CD8-positive, alpha-beta memory T cell (primary cell): ENCODE results near the gene CCNB3. TPM values are rescaled to one million over a fixed set of nuclear protein-coding genes. Genes with fewer than 3 reads are reported as not detected.

ENCODE experiments used
- CTCF ChIA-PET: fragments of 350-600 bp; sonication (Branson Sonifier 250); formaldehyde crosslinking; loops from one replicate; lab custom pipeline; 2021; ENCODE audit warnings: antibody characterized with exemption; lab: Charles Lee
- POLR2A ChIA-PET: fragments of 350-600 bp; sonication (Branson Sonifier 250); formaldehyde crosslinking; loops from one replicate; lab custom pipeline; 2021; ENCODE audit warnings: antibody characterized with exemption; lab: Charles Lee
- DNase-seq, 5 donors: peaks; one replicate each; pipeline versions ENCODE4 v3.0.0 to v3.0.0-alpha.2; 2020 to 2022; ENCODE audit warnings: mixed read lengths in 1 of 5
- H3K27ac ChIP-seq: one replicate; pipeline ENCODE4 v1.7.0; 2013; ENCODE audit warnings: low read depth, mild to moderate bottlenecking, low read length, moderate library complexity
- H3K27me3 ChIP-seq: 2 replicates; pipeline ENCODE4 v1.7.0; 2013; ENCODE audit warnings: low read length, mild to moderate bottlenecking; ENCODE audit not compliant: insufficient read depth, poor library complexity, severe bottlenecking
- H3K36me3 ChIP-seq: 2 replicates; pipeline ENCODE4 v1.7.0; 2013; ENCODE audit warnings: mild to moderate bottlenecking, low read length, moderate library complexity; ENCODE audit not compliant: insufficient read depth
- H3K4me1 ChIP-seq: 2 replicates; pipeline ENCODE4 v1.7.0; 2013; ENCODE audit warnings: mild to moderate bottlenecking, low read length, moderate library complexity; ENCODE audit not compliant: insufficient read depth
- H3K4me3 ChIP-seq: 2 replicates; pipeline ENCODE4 v1.7.0; 2013; ENCODE audit warnings: mild to moderate bottlenecking, low read length
- H3K9me3 ChIP-seq: 2 replicates; pipeline ENCODE4 v1.7.0; 2013; ENCODE audit warnings: mild to moderate bottlenecking, low read length
- H3K27ac Mint-ChIP-seq, 8 donors: one replicate each; pipeline ENCODE4 v1.8.0; 2020 to 2021; ENCODE audit warnings: mixed read lengths in 8 of 8, mild to moderate bottlenecking in 6 of 8, inconsistent platforms in 3 of 8, moderate library complexity in 3 of 8
- H3K27me3 Mint-ChIP-seq, 2 donors: one replicate each; pipeline ENCODE4 v1.8.0; 2020 to 2021; ENCODE audit warnings: mixed read lengths in 2 of 2, mild to moderate bottlenecking in 1 of 2, moderate library complexity in 1 of 2
- H3K36me3 Mint-ChIP-seq, 3 donors: one replicate each; pipeline ENCODE4 v1.8.0; 2020 to 2021; ENCODE audit warnings: mixed read lengths in 3 of 3, inconsistent platforms in 1 of 3, mild to moderate bottlenecking in 1 of 3
- H3K4me1 Mint-ChIP-seq, 3 donors: one replicate each; pipeline ENCODE4 v1.8.0; 2020 to 2021; ENCODE audit warnings: mixed read lengths in 3 of 3, inconsistent platforms in 1 of 3, mild to moderate bottlenecking in 1 of 3
- H3K4me3 Mint-ChIP-seq, 7 donors: one replicate each; pipeline ENCODE4 v1.8.0; 2020 to 2021; ENCODE audit warnings: mixed read lengths in 7 of 7, mild to moderate bottlenecking in 6 of 7, moderate library complexity in 4 of 7, inconsistent platforms in 2 of 7
- H3K9me3 Mint-ChIP-seq, 5 donors: one replicate each; pipeline ENCODE4 v1.8.0; 2020 to 2022; ENCODE audit warnings: mixed read lengths in 5 of 5, mild to moderate bottlenecking in 3 of 5, moderate library complexity in 2 of 5, inconsistent platforms in 1 of 5
- polyA plus RNA-seq: library from polyadenylated mRNA; unstranded; fragments of 300-500 nt; fragmentation: Illumina TruSeq; gene quantifications from one replicate; pipeline ENCODE4 v1.2.3, GENCODE V29; 2021
- total RNA-seq, 2 experiments: library from RNA; stranded (reverse); gene quantifications; one replicate each; pipeline ENCODE4 v1.2.3, GENCODE V29; 2021

The CCNB3 gene
- total and polyA plus RNA-seq, 3 experiments from 2014 or later: 0.11 to 0.53 TPM; not detected in 1

DNA sequence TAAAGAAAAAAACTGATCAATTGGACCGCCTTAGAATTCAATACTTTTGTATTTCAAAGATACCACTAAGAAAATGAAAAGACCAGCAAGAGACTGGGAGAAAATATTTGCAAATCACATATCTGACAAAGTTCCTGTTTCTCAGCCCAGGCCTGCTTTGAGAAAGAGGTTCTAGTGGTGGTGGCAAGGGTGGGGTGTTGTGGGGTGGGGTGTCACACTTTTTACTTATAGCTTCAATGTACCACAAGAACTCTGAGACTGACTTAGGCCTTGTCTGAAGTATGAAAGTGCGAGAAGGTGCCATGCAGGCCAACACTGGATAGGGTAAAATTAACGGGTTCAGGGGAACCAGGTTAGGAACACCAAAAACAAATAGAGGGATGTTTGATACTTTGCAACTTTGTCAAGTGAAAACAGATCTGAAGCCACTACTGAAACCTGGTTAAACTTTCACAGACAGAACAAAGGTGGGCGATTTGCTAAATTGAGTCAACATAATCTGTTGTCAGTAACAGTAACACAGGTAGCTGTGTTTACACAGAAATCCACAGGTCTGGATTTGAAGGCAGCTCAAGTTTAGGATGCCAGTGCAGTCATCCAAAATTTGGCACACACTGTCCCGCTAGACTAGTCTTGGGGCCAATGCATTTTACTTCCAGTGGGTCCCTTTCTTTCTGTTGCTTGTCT lies 177.3 kb downstream of the CCNB3 start:
- H3K27me3 Mint-ChIP-seq: no peaks in the 10 kb centered on the region
- CTCF ChIA-PET: no interaction called here
- no peak overlapping the region for H3K27ac Mint-ChIP-seq
- no peaks in the 10 kb centered on the region for H3K27me3 ChIP-seq
- no peaks in the 10 kb centered on the region for H3K9me3 Mint-ChIP-seq
- no peaks in the 10 kb centered on the region for H3K36me3 Mint-ChIP-seq
- POLR2A ChIA-PET: no interaction called here
- DNase-seq: no peak
- no peaks in the 10 kb centered on the region for H3K36me3 ChIP-seq
- no peaks in the 10 kb centered on the region for H3K4me1 ChIP-seq
- H3K4me1 Mint-ChIP-seq: no peaks in the 10 kb centered on the region
- H3K9me3 ChIP-seq: no peaks in the 10 kb centered on the region
- no peak overlapping the region for H3K4me3 ChIP-seq
- no peak overlapping the region for H3K4me3 Mint-ChIP-seq
- no peak overlapping the region for H3K27ac ChIP-seq

DNA sequence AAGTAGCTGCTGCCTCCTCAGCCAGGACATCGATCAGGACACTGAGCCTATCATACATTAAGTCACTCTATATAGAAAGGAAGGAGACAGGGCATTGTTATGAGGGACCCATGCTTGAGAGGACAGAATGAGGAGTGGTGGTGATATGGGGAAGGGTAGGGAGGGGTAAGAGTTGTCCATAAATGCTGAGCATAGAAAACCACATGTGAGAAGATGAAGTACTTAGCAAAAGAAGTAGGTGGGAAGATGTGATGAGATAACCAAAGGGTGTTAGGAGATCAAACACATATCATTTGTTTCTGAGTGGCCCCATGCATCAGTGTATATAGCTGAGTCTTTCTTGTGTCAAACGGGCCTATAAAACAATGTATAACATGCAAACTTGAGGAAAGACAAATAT lies 182.0 kb downstream of the CCNB3 start:
- DNase-seq: no peak
- Mint-ChIP-seq H3K27ac (no peak overlapping the region), H3K27me3 (peaks cover under 1 to 2% of the 10 kb centered on the region in 2 donors), H3K36me3 (no peaks in the 10 kb centered on the region), H3K9me3 (no peaks in the 10 kb centered on the region), H3K4me3 (no peak overlapping the region), H3K4me1 (no peaks in the 10 kb centered on the region)
- Histone ChIP-seq H3K4me1 (no peaks in the 10 kb centered on the region), H3K9me3 (no peaks in the 10 kb centered on the region), H3K27ac (no peak overlapping the region), H3K27me3 (no peaks in the 10 kb centered on the region), H3K36me3 (no peaks in the 10 kb centered on the region), H3K4me3 (no peak overlapping the region)
- ChIA-PET POLR2A (no interaction called here), CTCF (no interaction called here)

DNA sequence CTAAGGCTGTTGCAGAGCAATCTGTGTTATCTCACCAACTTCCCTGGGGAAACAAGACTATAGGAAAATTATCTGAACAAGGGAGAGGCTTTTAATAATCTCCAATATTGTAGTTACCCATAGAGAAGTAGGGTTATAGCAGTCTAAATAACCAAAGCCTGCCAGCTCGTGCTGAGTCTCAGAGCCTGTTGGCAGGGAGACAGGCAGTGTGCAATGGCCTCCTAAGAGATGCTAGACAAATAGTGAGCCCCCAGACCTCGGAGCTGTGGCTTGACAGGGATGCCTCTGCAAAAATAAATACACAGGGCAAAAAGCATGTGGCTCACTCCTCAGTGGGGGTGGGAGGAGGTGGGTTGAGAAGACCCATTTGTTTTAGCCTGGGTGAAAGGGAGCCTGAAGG lies 189.3 kb downstream of the CCNB3 start:
- Mint-ChIP-seq H3K9me3 (no peaks in the 10 kb centered on the region), H3K27me3 (peaks cover 7 to 21% of the 10 kb centered on the region in 2 donors), H3K4me1 (no peaks in the 10 kb centered on the region), H3K27ac (no peak overlapping the region), H3K4me3 (no peak overlapping the region), H3K36me3 (no peaks in the 10 kb centered on the region)
- no peak overlapping the region for H3K4me3 ChIP-seq
- no peaks in the 10 kb centered on the region for H3K4me1 ChIP-seq
- ChIA-PET CTCF (no interaction called here), POLR2A (no interaction called here)
- DNase-seq: no peak
- no peaks in the 10 kb centered on the region for H3K27me3 ChIP-seq
- H3K27ac ChIP-seq: no peak overlapping the region
- H3K36me3 ChIP-seq: no peaks in the 10 kb centered on the region
- no peaks in the 10 kb centered on the region for H3K9me3 ChIP-seq

Other genes starting within 250 kb of the CCNB3 start
- not detected for gene AKAP4, start 3.8 kb upstream of the CCNB3 start, total RNA-seq
- not detected for gene AKAP4, start 3.8 kb upstream of the CCNB3 start, polyA plus RNA-seq